Tibial artery (tissue), 4 donors: Measurements from ENCODE around the gene FKBP8.

Experiments
- DNase-seq, 2 donors: peaks; one replicate each; pipeline ENCODE4 v3.0.0-alpha.2; 2019
- H3K27ac ChIP-seq, 2 donors: fragments of 200-600 bp; sonication (generic) in 1 of 2; 1 replicate in 1 of 2; 2 replicates in 1 of 2; pipeline ENCODE4 v1.5.1; 2018 to 2019; ENCODE audit warnings: mild to moderate bottlenecking in 1 of 2
- H3K27me3 ChIP-seq, 2 donors: fragments of 200-600 bp; sonication (generic) in 1 of 2; one replicate each; pipeline versions ENCODE4 v1.5.1 to v1.6.0; 2016 to 2019
- H3K36me3 ChIP-seq, 3 donors: fragments of 200-600 bp; sonication (generic) in 2 of 3; one replicate each; pipeline ENCODE4 v1.5.1; 2016 to 2019; ENCODE audit warnings: mild to moderate bottlenecking in 2 of 3
- H3K4me1 ChIP-seq, 4 donors: fragments of 200-600 bp; sonication (generic) in 2 of 4; 1 replicate in 3 of 4; 2 replicates in 1 of 4; pipeline ENCODE4 v1.5.1; 2016 to 2019
- H3K4me3 ChIP-seq, 2 donors: fragments of 200-600 bp; sonication (generic) in 1 of 2; 1 replicate in 1 of 2; 2 replicates in 1 of 2; pipeline ENCODE4 v1.5.1; 2018 to 2019; ENCODE audit warnings: mild to moderate bottlenecking in 2 of 2
- H3K9me3 ChIP-seq, 3 donors: fragments of 200-600 bp; sonication (generic) in 1 of 3; one replicate each; pipeline ENCODE4 v1.5.1; 2016 to 2019
- intact Hi-C: fragments of 100-400 bp; cut with DNase I; formaldehyde crosslinking; loops from one replicate; pipeline ENCODE4 v1.15.0; 2023; ENCODE audit warnings: low total_unique reads
- TF ChIP-seq, protein P1 (sequence below), 2 experiments: fragments of 200-600 bp in 1 of 2; fragments of 450-650 bp in 1 of 2; IDR thresholded peaks; one replicate each; pipeline ENCODE4 v1.5.1; 2017 to 2019; ENCODE audit warnings: antibody characterized with exemption in 2 of 2, mild to moderate bottlenecking in 1 of 2, moderate library complexity in 1 of 2

The FKBP8 gene

DNA sequence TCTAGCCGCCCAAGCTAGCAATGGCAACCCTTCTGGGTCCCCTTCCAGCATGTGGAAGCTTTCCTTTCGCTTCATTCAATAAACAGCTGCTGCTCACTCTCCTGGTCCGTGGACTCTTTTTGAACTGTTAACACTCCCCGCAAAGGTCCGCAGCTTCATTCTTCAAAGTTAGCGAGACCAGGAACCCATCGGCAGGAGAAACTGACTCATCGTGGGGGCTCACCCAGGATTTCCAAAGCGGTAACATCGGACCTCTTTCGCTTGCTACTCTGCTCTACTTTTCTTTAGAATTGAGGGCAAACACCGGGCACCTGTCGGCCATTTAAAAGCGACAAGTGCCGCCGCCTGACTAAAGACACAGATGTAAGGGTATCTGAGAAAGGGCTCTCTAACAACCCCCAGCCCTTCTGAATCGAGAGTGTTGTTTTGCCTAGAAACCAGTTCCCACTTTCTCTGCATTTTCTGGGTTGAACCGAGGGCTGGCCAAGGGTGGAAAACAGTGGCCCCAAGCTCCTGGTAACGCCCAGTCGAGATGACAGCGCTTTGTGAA lies 34.1 kb upstream of the FKBP8 start:
- TF ChIP-seq, protein P1, sequence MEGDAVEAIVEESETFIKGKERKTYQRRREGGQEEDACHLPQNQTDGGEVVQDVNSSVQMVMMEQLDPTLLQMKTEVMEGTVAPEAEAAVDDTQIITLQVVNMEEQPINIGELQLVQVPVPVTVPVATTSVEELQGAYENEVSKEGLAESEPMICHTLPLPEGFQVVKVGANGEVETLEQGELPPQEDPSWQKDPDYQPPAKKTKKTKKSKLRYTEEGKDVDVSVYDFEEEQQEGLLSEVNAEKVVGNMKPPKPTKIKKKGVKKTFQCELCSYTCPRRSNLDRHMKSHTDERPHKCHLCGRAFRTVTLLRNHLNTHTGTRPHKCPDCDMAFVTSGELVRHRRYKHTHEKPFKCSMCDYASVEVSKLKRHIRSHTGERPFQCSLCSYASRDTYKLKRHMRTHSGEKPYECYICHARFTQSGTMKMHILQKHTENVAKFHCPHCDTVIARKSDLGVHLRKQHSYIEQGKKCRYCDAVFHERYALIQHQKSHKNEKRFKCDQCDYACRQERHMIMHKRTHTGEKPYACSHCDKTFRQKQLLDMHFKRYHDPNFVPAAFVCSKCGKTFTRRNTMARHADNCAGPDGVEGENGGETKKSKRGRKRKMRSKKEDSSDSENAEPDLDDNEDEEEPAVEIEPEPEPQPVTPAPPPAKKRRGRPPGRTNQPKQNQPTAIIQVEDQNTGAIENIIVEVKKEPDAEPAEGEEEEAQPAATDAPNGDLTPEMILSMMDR (IDR thresholded peaks at IDR 0.05): no peak
- no peak for DNase-seq
- no peak overlapping the region for H3K4me3 ChIP-seq
- H3K9me3 ChIP-seq: no peaks in the 10 kb centered on the region
- intact Hi-C loops: no loop called here
- H3K27ac ChIP-seq: no peak overlapping the region
- peaks cover 33 to 47% (median 44%) of the 10 kb centered on the region in 3 donors for H3K36me3 ChIP-seq
- no peaks in the 10 kb centered on the region for H3K27me3 ChIP-seq
- H3K4me1 ChIP-seq: peaks cover 0 to 14% (median 10%) of the 10 kb centered on the region in 4 donors

DNA sequence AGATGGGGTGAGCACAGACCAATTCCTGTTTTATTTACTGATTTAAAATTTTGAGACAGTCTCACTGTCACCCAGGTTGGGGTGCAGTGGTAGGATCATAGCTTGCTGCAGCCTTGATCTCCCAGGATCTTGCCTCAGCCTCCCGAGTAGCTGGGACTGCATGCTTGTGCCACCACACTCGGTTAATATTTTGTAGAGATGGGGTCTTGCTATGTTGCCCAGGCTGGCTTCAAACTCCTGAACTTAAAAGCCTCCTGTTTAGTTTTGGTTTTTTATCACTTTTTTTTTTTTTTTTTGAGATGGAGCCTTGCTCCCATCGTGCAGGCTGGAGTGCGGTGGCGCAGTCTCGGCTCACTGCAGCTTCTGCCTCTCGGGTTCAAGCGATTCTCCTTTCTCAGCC lies 33.0 kb upstream of the FKBP8 start:
- intact Hi-C loops: no loop called here

DNA sequence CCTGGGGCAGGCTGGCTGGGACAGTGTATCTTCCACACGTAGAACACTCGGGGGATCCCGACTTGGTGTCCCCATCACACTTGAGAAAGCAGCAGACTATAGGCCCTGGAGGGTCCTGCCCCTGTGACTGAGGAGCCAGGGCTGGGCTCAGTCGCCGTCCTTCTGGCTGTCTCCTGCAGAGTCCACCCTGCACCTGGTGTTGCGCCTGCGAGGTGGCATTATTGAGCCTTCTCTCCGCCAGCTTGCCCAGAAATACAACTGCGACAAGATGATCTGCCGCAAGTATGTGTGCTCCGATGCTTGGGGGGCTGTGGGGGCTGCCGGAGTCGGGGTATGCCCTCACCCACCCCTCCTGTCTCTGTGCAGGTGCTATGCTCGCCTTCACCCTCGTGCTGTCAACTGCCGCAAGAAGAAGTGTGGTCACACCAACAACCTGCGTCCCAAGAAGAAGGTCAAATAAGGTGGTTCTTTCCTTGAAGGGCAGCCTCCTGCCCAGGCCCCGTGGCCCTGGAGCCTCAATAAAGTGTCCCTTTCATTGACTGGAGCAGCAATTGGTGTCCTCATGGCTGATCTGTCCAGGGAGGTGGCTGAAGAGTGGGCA lies 31.4 kb upstream of the FKBP8 start:
- no peak for DNase-seq
- H3K27ac ChIP-seq: no peak overlapping the region
- H3K9me3 ChIP-seq: no peaks in the 10 kb centered on the region
- H3K36me3 ChIP-seq: peaks cover 33 to 47% (median 44%) of the 10 kb centered on the region in 3 donors
- intact Hi-C loops: no loop called here
- H3K27me3 ChIP-seq: no peaks in the 10 kb centered on the region
- TF ChIP-seq, protein P1 (IDR thresholded peaks at IDR 0.05): no peak
- peaks cover 0 to 22% (median 13%) of the 10 kb centered on the region in 4 donors for H3K4me1 ChIP-seq
- no peak overlapping the region for H3K4me3 ChIP-seq

More for the DNA sequence above, 33.0 kb upstream of the FKBP8 start:
- H3K4me3 ChIP-seq: no peak overlapping the region
- DNase-seq: no peak
- H3K27me3 ChIP-seq: no peaks in the 10 kb centered on the region
- peaks cover 0 to 17% (median 13%) of the 10 kb centered on the region in 4 donors for H3K4me1 ChIP-seq
- TF ChIP-seq, protein P1 (IDR thresholded peaks at IDR 0.05): no peak
- H3K9me3 ChIP-seq: no peaks in the 10 kb centered on the region
- H3K27ac ChIP-seq: no peak overlapping the region
- peaks cover 33 to 47% (median 44%) of the 10 kb centered on the region in 3 donors for H3K36me3 ChIP-seq

DNA sequence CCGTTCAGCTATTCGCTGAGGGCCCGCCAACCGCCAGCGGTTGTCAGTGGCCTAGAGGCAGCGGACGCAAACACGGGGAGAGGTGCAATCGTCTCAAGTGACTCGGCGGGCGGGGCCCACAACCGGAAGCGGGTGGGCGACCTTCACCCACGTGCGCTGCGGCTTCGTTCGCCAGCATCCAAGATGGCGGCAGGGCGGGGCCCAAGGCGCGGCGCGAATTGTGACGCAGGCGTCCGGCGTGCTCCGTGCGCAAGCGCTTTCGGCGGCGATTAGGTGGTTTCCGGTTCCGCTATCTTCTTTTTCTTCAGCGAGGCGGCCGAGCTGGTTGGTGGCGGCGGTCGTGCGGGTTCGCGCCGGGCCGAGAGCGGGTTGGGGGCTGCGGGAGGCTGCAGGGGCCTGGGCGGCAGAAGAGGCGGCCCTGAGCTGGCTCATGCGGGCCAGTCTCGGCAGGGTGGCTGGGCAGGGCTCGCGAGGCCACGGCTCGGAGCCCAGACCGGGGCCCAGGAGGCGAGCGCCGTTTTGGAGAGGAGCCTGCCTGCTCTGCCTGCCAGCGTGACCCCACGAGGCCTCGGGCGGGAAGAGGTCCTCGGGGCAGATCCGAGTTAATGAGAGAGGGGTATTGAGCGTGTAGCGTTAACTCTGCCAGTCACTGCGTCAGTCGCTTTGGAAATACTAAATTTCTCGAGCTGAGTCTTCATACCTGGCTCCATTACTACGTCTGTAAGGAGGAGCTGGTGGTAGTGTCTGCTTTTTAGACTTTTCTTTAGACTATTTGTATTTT lies 28.4 kb upstream of the FKBP8 start, which contains the start of gene UBA52:
UBA52 (plus strand) TSS at position 294 of the 781 bp plus-strand sequence. CDS start 1,444 bp downstream, outside the sequence.
- H3K4me3 ChIP-seq: peak within 1 kb of the TSS; percentile 80 to 91
- TF ChIP-seq, protein P1 (IDR thresholded peaks at IDR 0.05): no peak
- DNase-seq: peak; percentile 98 to 99
- no peaks in the 10 kb centered on the region for H3K9me3 ChIP-seq
- H3K4me1 ChIP-seq: peaks cover 0 to 22% (median 13%) of the 10 kb centered on the region in 4 donors
- H3K27me3 ChIP-seq: no peaks in the 10 kb centered on the region
- H3K36me3 ChIP-seq: peaks cover 56 to 66% (median 65%) of the 10 kb centered on the region in 3 donors
- intact Hi-C loops: no loop called here
- H3K27ac ChIP-seq: peak within 1 kb of the TSS; percentile 86 to 91

DNA sequence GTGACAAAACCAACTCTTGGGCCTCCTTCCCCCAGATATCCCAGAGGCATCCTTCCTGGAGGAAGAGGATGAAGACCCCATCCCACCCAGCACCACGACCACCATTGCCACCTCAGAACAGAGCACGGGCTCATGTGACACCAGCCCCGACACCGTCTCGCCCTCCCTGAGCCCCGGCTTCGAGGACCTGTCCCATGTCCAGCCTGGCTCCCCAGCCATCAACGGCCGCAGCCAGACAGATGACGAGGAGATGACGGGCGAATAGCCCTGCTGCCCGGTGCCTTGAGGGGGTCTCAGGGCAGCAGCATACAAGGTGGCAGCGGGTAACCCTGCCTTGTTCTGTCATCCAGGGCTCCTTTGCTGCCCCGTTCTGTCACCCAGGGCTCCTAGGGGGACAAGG lies 25.0 kb upstream of the FKBP8 start:
- no peak overlapping the region for H3K4me3 ChIP-seq
- H3K4me1 ChIP-seq: peaks cover 0 to 18% (median 13%) of the 10 kb centered on the region in 4 donors
- DNase-seq: no peak
- TF ChIP-seq, protein P1 (IDR thresholded peaks at IDR 0.05): no peak
- no peaks in the 10 kb centered on the region for H3K9me3 ChIP-seq
- intact Hi-C loops: no loop called here
- H3K27ac ChIP-seq: no peak overlapping the region
- H3K36me3 ChIP-seq: peaks cover 50 to 67% (median 65%) of the 10 kb centered on the region in 3 donors
- no peaks in the 10 kb centered on the region for H3K27me3 ChIP-seq
